ENCODE results near the gene ATP5MG.

Gene ATP5MG

GRCh38 chr11:118442908-118443589, 41.6 kb downstream of the ATP5MG start:
- no peak for DNase-seq

- DNase-seq = no peak
These were observed 42.3 kb downstream of the ATP5MG start for GRCh38 chr11:118443590-118444218.

- no peak for DNase-seq
These were observed 46.0 kb downstream of the ATP5MG start for GRCh38 chr11:118447423-118447822.

DNA sequence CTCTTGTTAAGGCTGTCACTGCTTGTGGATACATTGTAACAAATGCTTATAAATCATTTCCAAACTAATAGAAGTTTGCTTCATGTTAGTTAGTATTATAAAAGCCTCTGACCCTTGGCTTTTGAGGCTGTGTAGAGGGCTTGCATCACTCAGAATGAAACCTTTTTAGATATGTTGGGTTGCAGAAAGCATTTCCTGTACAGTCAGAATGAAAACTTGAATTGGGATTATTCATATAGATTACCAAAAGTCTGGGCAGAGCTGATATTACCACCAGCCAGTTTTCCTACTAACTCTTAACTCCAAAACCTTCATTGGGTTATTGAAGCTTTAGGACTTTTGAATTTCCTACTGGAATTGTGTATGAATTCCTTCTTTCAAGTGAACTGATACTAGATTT, 46.9 kb downstream of the ATP5MG start:
- no peak for DNase-seq

GRCh38 chr11:118449316-118449918, 48.0 kb downstream of the ATP5MG start:
- no peak for DNase-seq

DNA sequence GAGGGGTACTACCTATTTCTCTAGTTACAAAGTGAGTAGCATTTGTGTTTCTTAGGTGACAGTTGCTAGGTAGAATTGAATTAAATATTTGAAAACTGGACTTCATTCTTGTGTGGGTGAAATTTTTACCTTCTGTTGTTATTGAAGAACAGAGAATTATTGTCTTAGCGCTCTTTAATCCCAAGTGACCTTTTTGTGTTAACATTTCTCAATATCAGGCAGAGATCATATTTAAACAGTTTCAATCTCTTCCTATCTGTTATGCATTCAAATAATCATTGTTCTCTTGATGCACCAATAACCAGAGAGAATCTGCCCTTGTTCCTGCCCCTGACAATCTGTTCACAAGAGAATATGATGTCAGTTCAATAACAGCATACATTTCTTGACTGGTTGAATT, 49.0 kb downstream of the ATP5MG start:
- no peak for DNase-seq
